NCI-H2107 treated with DMSO at 0.1 percent for 48 hours (cell line): ENCODE measurements around the gene MYT1.
"Not testable (repeated sequence)": the region's sequence is repeated elsewhere in the genome, so short reads cannot be mapped to it uniquely, and the experiment has no call there.

Experiments
- DNase-seq: peaks from one replicate; lab custom pipeline; 2025; ENCODE audit not compliant: unreplicated experiment; lab: John Stamatoyannopoulos, UW

MYT1 gene

GRCh38 chr20:64261138-64261537 is 96.9 kb downstream of the MYT1 start:
- DNase-seq: no peak

- DNase-seq: no peak
These were observed 99.8 kb downstream of the MYT1 start for GRCh38 chr20:64264091-64264490.

GRCh38 chr20:64265201-64265600 is 100.9 kb downstream of the MYT1 start:
- no peak for DNase-seq

GRCh38 chr20:64266988-64267387 is 102.7 kb downstream of the MYT1 start:
- DNase-seq: no peak

- DNase-seq: no peak
These were observed 103.9 kb downstream of the MYT1 start for GRCh38 chr20:64268174-64268573.

- no peak for DNase-seq
These were observed 105.6 kb downstream of the MYT1 start for GRCh38 chr20:64269604-64270411.

GRCh38 chr20:64271636-64272035 is 107.4 kb downstream of the MYT1 start:
- no peak for DNase-seq

GRCh38 chr20:64273109-64273508 is 108.9 kb downstream of the MYT1 start:
- DNase-seq: no peak

- DNase-seq: no peak
These were observed 112.6 kb downstream of the MYT1 start for GRCh38 chr20:64276817-64277216.

- no peak for DNase-seq
These were observed 113.5 kb downstream of the MYT1 start for GRCh38 chr20:64277571-64278316.

- no peak for DNase-seq
These were observed 114.0 kb downstream of the MYT1 start for GRCh38 chr20:64278317-64278681.

GRCh38 chr20:64279826-64280459 is 115.7 kb downstream of the MYT1 start:
- no peak for DNase-seq

- no peak for DNase-seq
These were observed 116.2 kb downstream of the MYT1 start for GRCh38 chr20:64280460-64280843.

- DNase-seq: no peak
These were observed 119.4 kb downstream of the MYT1 start for GRCh38 chr20:64283646-64284045.

- not testable (repeated sequence) for DNase-seq
These were observed 121.6 kb downstream of the MYT1 start for GRCh38 chr20:64285579-64286446.

GRCh38 chr20:64286447-64287263 is 122.4 kb downstream of the MYT1 start:
- DNase-seq: not testable (repeated sequence)

GRCh38 chr20:64287264-64287590 is 123.0 kb downstream of the MYT1 start:
- not testable (repeated sequence) for DNase-seq
